Fibroblast of lung (primary cell): ENCODE data around the gene C12orf76. TPM values are rescaled to one million over a fixed set of nuclear protein-coding genes. Genes with fewer than 3 reads are reported as not detected.
A peak's percentile ranks its signal among the peaks of the same experiment; 100 is the strongest.

ENCODE experiments used
- DNase-seq, 2 donors: peaks; one replicate each; pipeline versions ENCODE4 v3.0.0 to v3.0.0-alpha.2; 2010; ENCODE audit warnings: low read depth in 2 of 2
- H2AFZ ChIP-seq: 2 replicates; pipeline ENCODE4 v1.5.1; 2012; ENCODE audit warnings: low read length, control low read depth, inconsistent platforms
- H3K27ac ChIP-seq: 2 replicates; pipeline ENCODE4 v1.5.1; 2011; ENCODE audit warnings: low read length, control low read depth; ENCODE audit not compliant: insufficient read depth
- H3K27me3 ChIP-seq: 2 replicates; pipeline ENCODE4 v1.5.1; 2011; ENCODE audit warnings: mild to moderate bottlenecking, low read length; ENCODE audit not compliant: control insufficient read depth, insufficient read depth
- H3K36me3 ChIP-seq: 2 replicates; pipeline ENCODE4 v1.5.1; 2011; ENCODE audit warnings: low read length; ENCODE audit not compliant: control insufficient read depth, insufficient read depth
- H3K4me1 ChIP-seq: 2 replicates; pipeline ENCODE4 v1.5.1; 2011; ENCODE audit warnings: low read length; ENCODE audit not compliant: control insufficient read depth, insufficient read depth; ENCODE audit errors: extremely low read depth
- H3K4me2 ChIP-seq: 2 replicates; pipeline ENCODE4 v1.5.1; 2011; ENCODE audit warnings: low read length, control low read depth; ENCODE audit not compliant: insufficient read depth; ENCODE audit errors: extremely low read depth
- H3K4me3 ChIP-seq, 4 experiments: fragments of 200-600 bp in 1 of 4; sonication (generic) in 1 of 4; replicated peaks in 1 of 4; 2 replicates each; pipeline ENCODE4 v1.5.1; 2011 to 2016; ENCODE audit warnings: low read length in 4 of 4, low read depth in 3 of 4, mild to moderate bottlenecking in 3 of 4, control low read depth in 2 of 4, inconsistent platforms in 1 of 4, mixed read lengths in 1 of 4; ENCODE audit not compliant: insufficient read depth in 1 of 4; ENCODE audit errors: control extremely low read depth in 1 of 4
- H3K79me2 ChIP-seq: 2 replicates; pipeline ENCODE4 v1.5.1; 2012; ENCODE audit warnings: mild to moderate bottlenecking, low read length, inconsistent platforms; ENCODE audit not compliant: control insufficient read depth, insufficient read depth
- H3K9ac ChIP-seq: 2 replicates; pipeline ENCODE4 v1.5.1; 2011; ENCODE audit warnings: mild to moderate bottlenecking, low read length, control low read depth; ENCODE audit not compliant: insufficient read depth
- H3K9me3 ChIP-seq: 2 replicates; pipeline ENCODE4 v1.5.1; 2012; ENCODE audit warnings: low read depth, low read length; ENCODE audit not compliant: control insufficient read depth, insufficient read depth
- H4K20me1 ChIP-seq: 2 replicates; pipeline ENCODE4 v1.5.1; 2011; ENCODE audit warnings: low read length; ENCODE audit not compliant: control insufficient read depth, insufficient read depth; ENCODE audit errors: extremely low read depth
- EZH2 ChIP-seq: IDR thresholded peaks from 2 replicates; pipeline ENCODE4 v1.5.1; 2012; ENCODE audit warnings: low read length, control low read depth, mild to moderate bottlenecking; ENCODE audit errors: missing control alignments
- polyA plus RNA-seq, 2 donors: library from polyadenylated mRNA; depleted of rRNA in 1 of 2; stranded (reverse) in 1 of 2; unstranded in 1 of 2; fragments of >200 nt; gene quantifications; 2 replicates each; pipeline ENCODE4 v1.2.1, GENCODE V29; 2011 to 2012; ENCODE audit warnings: missing spikeins in 1 of 2
- total RNA-seq: library from RNA; depleted of rRNA; stranded (reverse); fragments of >200 nt; gene quantifications from 2 replicates; pipeline ENCODE4 v1.2.1, GENCODE V29; 2014
- TF ChIP-seq, protein P1 (sequence below), 2 donors: IDR thresholded peaks in 1 of 2; conservative IDR thresholded peaks in 1 of 2; 1 replicate in 1 of 2; 2 replicates in 1 of 2; pipeline ENCODE4 v1.5.1; 2011 to 2012; ENCODE audit warnings: low read length in 2 of 2, control low read depth in 1 of 2, inconsistent platforms in 1 of 2, low read depth in 1 of 2, mild to moderate bottlenecking in 1 of 2

C12orf76 gene
- total and polyA plus RNA-seq, 2 donors (not counting 1 experiment from before 2014, with no cell fraction given) = 8.5 to 20.8 TPM

DNA sequence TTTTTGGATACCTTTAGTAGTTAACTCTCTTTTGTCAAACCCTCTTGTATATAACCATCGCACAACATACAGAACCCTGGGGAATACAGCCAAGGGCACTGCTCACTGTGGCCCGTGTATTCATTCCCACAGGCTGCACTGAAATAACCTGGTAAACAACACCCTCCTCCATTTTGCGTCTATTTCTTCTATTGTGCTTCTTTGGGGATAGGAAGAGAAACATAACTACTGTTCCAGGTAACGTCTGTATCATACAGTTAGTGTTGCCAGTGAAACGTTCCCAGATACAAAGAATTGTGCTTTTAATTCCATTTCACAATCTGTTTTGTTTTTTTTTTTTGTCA lies 9.6 kb downstream of the C12orf76 start:
- H3K27ac ChIP-seq = peak overlapping the region; percentile 81
- no peak overlapping the region for H2AFZ ChIP-seq
- H4K20me1 ChIP-seq = no peaks in the 10 kb centered on the region
- H3K4me2 ChIP-seq = peak overlapping the region; percentile 33
- H3K4me1 ChIP-seq = peaks cover 20% of the 10 kb centered on the region
- H3K27me3 ChIP-seq = no peaks in the 10 kb centered on the region
- H3K9me3 ChIP-seq = no peaks in the 10 kb centered on the region
- peaks cover 10% of the 10 kb centered on the region for H3K79me2 ChIP-seq
- H3K4me3 ChIP-seq = no peak overlapping the region
- DNase-seq = no peak
- peaks cover 19% of the 10 kb centered on the region for H3K36me3 ChIP-seq
- H3K9ac ChIP-seq = no peak overlapping the region
- TF ChIP-seq, protein P1, sequence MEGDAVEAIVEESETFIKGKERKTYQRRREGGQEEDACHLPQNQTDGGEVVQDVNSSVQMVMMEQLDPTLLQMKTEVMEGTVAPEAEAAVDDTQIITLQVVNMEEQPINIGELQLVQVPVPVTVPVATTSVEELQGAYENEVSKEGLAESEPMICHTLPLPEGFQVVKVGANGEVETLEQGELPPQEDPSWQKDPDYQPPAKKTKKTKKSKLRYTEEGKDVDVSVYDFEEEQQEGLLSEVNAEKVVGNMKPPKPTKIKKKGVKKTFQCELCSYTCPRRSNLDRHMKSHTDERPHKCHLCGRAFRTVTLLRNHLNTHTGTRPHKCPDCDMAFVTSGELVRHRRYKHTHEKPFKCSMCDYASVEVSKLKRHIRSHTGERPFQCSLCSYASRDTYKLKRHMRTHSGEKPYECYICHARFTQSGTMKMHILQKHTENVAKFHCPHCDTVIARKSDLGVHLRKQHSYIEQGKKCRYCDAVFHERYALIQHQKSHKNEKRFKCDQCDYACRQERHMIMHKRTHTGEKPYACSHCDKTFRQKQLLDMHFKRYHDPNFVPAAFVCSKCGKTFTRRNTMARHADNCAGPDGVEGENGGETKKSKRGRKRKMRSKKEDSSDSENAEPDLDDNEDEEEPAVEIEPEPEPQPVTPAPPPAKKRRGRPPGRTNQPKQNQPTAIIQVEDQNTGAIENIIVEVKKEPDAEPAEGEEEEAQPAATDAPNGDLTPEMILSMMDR (conservative IDR thresholded peaks at IDR 0.05 in 1 of 2, IDR thresholded peaks at IDR 0.05 in 1 of 2; ENCODE audit: low read depth in 1 of 2, low read length in 2 of 2) = no peak
- TF ChIP-seq EZH2 = no peak

DNA sequence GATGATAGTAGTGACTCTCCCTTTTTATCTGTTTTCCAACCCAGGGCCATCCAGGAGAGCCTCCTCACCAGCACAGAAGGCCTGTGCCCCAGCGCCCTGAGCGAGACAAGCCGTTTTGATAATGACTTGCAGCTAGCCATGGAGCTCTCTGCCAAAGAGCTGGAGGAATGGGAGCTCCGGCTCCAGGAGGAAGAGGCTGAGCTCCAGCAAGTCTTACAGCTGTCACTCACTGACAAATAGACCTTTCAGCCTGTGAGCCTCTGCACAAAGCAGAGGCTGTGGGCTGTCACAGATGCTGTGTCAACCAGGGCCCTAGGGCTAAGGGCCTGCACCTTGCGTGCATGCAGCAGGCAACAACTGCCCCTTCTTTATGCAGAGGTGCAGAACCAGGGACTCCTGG lies 11.0 kb downstream of the C12orf76 start:
- Histone ChIP-seq H3K27ac (peak overlapping the region; percentile 22), H3K79me2 (peaks cover 9% of the 10 kb centered on the region), H3K9me3 (no peaks in the 10 kb centered on the region), H3K4me1 (peaks cover 20% of the 10 kb centered on the region), H2AFZ (no peak overlapping the region), H3K27me3 (no peaks in the 10 kb centered on the region), H3K36me3 (peaks cover 21% of the 10 kb centered on the region), H3K4me3 (no peak overlapping the region), H4K20me1 (no peaks in the 10 kb centered on the region), H3K9ac (no peak overlapping the region), H3K4me2 (no peak overlapping the region)
- no peak for DNase-seq
- no peak for TF ChIP-seq EZH2
- TF ChIP-seq, protein P1 (conservative IDR thresholded peaks at IDR 0.05 in 1 of 2, IDR thresholded peaks at IDR 0.05 in 1 of 2; ENCODE audit: low read depth in 1 of 2, low read length in 2 of 2) = no peak

DNA sequence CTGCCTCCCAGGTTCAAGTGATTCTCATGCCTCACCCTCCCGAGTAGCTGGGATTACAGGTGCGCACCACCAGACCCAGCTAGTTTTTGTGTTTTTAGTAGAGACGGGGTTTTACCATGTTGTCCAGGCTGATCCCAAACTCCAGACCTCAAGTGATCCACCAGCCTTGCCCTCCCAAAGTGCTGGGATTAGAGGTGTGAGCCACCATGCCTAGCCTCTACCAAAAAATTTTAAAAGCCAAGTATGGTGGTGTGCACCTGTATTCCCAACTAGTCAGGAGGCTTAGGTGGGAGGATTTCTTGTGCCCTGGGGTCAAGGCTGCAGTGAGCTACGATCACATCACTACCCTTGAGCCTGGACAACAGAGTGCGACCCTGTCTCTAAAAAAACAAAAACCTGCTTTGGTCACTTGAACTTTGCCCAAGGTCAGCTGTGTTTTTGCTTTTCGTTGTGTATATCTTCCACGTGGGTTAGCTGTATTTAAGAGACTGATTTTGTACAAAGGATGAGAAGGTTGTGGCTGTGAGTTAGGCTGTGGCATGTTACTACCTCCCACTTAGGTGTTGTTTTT lies 12.7 kb downstream of the C12orf76 start:
- Histone ChIP-seq H3K9me3 (no peaks in the 10 kb centered on the region), H3K79me2 (peaks cover 5% of the 10 kb centered on the region), H3K9ac (no peak overlapping the region), H3K27ac (peak overlapping the region; percentile 4), H3K4me3 (no peak overlapping the region), H4K20me1 (no peaks in the 10 kb centered on the region), H3K4me1 (peaks cover 20% of the 10 kb centered on the region), H3K36me3 (peaks cover 21% of the 10 kb centered on the region), H2AFZ (no peak overlapping the region), H3K27me3 (no peaks in the 10 kb centered on the region), H3K4me2 (no peak overlapping the region)
- TF ChIP-seq EZH2 = no peak
- TF ChIP-seq, protein P1 (conservative IDR thresholded peaks at IDR 0.05 in 1 of 2, IDR thresholded peaks at IDR 0.05 in 1 of 2; ENCODE audit: low read depth in 1 of 2, low read length in 2 of 2) = no peak
- DNase-seq = no peak
